ENCODE results near the gene KRTAP9-1. TPM values are rescaled to one million over a fixed set of nuclear protein-coding genes. Genes with fewer than 3 reads are reported as not detected.
"Not testable (repeated sequence)": the region's sequence is repeated elsewhere in the genome, so short reads cannot be mapped to it uniquely, and the experiment has no call there.

The KRTAP9-1 gene, protein sequence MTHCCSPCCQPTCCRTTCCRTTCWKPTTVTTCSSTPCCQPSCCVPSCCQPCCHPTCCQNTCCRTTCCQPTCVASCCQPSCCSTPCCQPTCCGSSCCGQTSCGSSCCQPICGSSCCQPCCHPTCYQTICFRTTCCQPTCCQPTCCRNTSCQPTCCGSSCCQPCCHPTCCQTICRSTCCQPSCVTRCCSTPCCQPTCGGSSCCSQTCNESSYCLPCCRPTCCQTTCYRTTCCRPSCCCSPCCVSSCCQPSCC
- total RNA-seq (not detected), polyA plus RNA-seq (not detected)
- long read RNA-seq, donor 1 = 0 reads
- long read RNA-seq, donor 2 = 0 reads
- long read RNA-seq, donor 3 = 0 reads

DNA sequence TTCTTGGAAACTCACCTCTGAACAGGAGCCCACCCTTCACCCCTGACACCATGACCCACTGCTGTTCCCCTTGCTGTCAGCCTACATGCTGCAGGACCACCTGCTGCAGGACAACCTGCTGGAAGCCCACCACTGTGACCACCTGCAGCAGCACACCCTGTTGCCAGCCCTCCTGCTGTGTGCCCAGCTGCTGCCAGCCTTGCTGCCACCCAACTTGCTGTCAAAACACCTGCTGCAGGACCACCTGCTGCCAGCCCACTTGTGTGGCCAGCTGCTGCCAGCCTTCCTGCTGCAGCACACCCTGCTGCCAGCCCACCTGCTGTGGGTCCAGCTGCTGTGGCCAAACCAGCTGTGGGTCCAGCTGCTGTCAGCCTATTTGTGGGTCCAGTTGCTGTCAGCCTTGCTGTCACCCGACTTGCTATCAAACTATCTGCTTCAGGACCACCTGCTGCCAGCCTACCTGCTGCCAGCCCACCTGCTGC is at the start of gene KRTAP9-1:
KRTAP9-1 (plus strand) TSS at position 51 of the 482 bp plus-strand sequence; CDS start at position 51, 0 bp downstream.
- DNase-seq; intact Hi-C loops (cut with DNase I); H3K4me1 ChIP-seq (ENCODE audit: insufficient read depth); H3K4me3 ChIP-seq; H3K27ac ChIP-seq; H3K9me3 ChIP-seq; H3K27me3 ChIP-seq; H3K36me3 ChIP-seq: not testable (repeated sequence)
- 68 to 91% (median 82%) methylated on average over 1 of the region's 1 CpG for WGBS, 3 donors

DNA sequence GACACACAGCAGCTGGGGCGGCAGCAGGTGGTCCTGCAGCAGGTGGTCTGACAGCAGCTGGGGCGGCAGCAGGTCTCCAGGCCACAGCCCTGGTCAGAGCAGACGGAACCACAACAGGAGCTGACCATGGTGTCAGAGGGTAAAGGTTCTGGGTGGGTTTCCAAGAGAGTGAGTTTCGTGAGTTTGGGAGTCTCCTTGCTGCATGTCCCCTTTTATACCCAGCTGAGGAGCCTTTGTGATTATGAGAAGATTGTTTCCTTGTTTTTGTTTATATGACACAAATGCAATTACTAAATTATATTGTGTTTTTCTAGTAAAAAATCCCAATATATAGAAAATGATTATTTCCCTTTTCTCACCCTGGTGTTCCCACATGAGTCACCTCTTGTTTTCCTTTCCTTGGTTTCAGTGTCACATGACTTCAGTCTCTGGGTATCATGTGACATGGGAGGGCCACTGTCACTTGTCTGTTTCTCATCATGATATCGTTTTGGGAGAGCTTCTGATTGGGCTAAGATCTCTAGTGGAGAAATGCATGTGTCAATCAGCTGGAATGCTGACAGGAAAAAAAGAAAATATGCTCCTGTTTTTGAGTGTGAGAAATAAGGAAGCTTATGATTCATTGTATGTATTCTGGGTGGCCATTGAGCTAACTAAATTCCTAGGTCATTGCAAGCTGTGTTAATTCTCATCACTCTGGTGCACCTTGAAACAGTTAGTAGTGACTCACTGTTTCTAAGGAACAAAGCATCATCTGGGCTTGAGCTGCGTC is 49.1 kb upstream of the KRTAP9-1 start, which contains the start of gene KRTAP4-6:
KRTAP4-6 (minus strand) TSS at position 185 of the 772 bp plus-strand sequence; CDS start at position 128, 57 bp downstream.
- Histone ChIP-seq H3K9me3 (no peaks in the 10 kb centered on the region), H3K4me3 (no peak within 1 kb of the TSS), H3K27ac (no peak within 1 kb of the TSS), H3K36me3 (no peaks in the 10 kb centered on the region), H3K27me3 (no peaks in the 10 kb centered on the region), H3K4me1 (ENCODE audit: insufficient read depth) (no peaks in the 10 kb centered on the region)
- WGBS, 3 donors = 81 to 88% (median 86%) methylated on average over 6 of the region's 6 CpGs
- intact Hi-C loops (cut with DNase I) = no loop called here
- no peak for DNase-seq
- TF ChIP-seq, protein P1, sequence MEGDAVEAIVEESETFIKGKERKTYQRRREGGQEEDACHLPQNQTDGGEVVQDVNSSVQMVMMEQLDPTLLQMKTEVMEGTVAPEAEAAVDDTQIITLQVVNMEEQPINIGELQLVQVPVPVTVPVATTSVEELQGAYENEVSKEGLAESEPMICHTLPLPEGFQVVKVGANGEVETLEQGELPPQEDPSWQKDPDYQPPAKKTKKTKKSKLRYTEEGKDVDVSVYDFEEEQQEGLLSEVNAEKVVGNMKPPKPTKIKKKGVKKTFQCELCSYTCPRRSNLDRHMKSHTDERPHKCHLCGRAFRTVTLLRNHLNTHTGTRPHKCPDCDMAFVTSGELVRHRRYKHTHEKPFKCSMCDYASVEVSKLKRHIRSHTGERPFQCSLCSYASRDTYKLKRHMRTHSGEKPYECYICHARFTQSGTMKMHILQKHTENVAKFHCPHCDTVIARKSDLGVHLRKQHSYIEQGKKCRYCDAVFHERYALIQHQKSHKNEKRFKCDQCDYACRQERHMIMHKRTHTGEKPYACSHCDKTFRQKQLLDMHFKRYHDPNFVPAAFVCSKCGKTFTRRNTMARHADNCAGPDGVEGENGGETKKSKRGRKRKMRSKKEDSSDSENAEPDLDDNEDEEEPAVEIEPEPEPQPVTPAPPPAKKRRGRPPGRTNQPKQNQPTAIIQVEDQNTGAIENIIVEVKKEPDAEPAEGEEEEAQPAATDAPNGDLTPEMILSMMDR (IDR thresholded peaks at IDR 0.05) = no peak
- TF ChIP-seq EP300 (IDR thresholded peaks at IDR 0.05) = no peak
- TF ChIP-seq POLR2A (IDR thresholded peaks at IDR 0.05) = no peak

DNA sequence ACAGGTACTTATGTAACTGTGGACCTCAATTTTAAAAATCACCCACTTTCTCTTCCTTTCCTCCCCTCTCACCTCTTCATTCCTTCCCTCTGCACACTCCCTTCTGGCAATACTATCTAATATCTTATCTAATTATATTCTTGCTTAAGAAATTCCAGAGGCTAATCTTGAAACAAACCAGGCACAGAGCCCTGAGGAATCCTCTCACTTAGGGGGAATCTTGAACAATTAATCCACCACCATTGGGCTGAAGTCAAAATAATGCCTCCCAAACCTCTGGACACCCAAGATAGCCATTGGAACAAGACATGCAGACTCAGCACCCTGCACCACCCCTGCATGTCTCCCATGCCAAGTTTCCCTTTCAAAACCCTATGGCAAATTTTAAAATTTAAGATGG is 48.3 kb upstream of the KRTAP9-1 start:
- DNase-seq = no peak
- TF ChIP-seq EP300 (IDR thresholded peaks at IDR 0.05) (no peak), POLR2A (IDR thresholded peaks at IDR 0.05) (no peak)
- TF ChIP-seq, protein P1 (IDR thresholded peaks at IDR 0.05) = no peak
- Histone ChIP-seq H3K9me3 (no peaks in the 10 kb centered on the region), H3K36me3 (no peaks in the 10 kb centered on the region), H3K4me1 (ENCODE audit: insufficient read depth) (no peaks in the 10 kb centered on the region), H3K27ac (no peak overlapping the region), H3K27me3 (no peaks in the 10 kb centered on the region), H3K4me3 (no peak overlapping the region)
- intact Hi-C loops (cut with DNase I) = no loop called here

DNA sequence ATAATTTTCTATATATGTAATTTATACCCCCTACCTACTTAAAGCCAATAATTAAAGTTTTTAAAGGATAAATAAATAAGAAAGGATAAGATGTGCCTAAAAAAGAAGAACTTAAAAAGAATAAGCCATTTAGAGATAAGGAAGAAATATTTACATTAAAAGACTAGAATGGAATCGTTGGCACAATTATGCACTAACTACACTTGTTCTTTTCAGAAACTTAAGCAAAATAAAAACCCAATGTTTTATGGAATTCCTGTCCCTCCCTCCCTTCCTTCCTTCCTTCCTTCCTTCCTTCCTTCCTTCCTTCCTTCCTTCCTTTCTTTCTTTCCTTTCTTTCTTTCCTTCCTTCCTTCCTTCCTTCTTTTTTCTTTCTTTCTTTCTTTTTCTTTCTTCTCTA is 44.8 kb upstream of the KRTAP9-1 start:
- Histone ChIP-seq H3K4me3 (no peak overlapping the region), H3K27me3 (no peaks in the 10 kb centered on the region), H3K36me3 (no peaks in the 10 kb centered on the region), H3K4me1 (ENCODE audit: insufficient read depth) (no peaks in the 10 kb centered on the region), H3K9me3 (no peaks in the 10 kb centered on the region), H3K27ac (no peak overlapping the region)
- WGBS, 3 donors = 32 to 63% (median 42%) methylated on average over 1 of the region's 1 CpG
- no peak for DNase-seq
- TF ChIP-seq EP300 (IDR thresholded peaks at IDR 0.05) (no peak), POLR2A (IDR thresholded peaks at IDR 0.05) (no peak)
- TF ChIP-seq, protein P1 (IDR thresholded peaks at IDR 0.05) = no peak
- intact Hi-C loops (cut with DNase I) = no loop called here
